Pericardium fibroblast (primary cell): ENCODE measurements around the gene UTP25. TPM values are rescaled to one million over a fixed set of nuclear protein-coding genes. Genes with fewer than 3 reads are reported as not detected.

Source experiments
- total RNA-seq: library from RNA; depleted of rRNA; stranded (reverse); fragments of >200 nt; gene quantifications from 2 replicates; pipeline ENCODE4 v1.2.3, GENCODE V29; 2015

UTP25 gene, protein sequence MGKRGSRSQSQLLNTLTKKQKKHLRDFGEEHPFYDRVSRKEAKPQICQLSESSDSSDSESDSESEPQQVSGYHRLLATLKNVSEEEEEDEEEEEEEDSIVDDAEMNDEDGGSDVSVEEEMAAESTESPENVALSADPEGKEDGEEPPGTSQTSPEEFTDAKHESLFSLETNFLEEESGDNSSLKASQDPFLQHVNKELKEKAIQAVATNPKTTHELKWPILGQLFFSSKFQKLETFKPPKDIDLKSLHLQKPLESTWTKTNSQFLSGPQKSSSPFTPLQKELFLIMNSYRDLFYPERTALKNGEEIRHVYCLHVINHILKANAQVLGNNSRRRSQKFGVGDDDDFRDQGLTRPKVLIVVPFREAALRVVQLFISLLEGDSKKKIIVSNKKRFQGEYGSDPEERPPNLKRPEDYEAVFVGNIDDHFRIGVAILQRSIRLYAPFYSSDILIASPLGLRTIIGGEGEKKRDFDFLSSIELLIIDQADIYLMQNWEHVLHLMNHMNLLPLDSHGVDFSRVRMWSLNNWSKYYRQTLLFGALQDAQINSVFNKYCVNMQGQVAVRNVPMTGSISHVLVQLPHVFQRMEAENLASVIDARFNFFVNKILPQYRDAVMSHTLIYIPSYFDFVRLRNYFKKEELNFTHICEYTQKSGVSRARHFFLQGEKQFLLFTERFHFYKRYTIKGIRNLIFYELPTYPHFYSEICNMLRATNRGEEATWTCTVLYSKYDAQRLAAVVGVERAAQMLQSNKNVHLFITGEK
- 3.0 and 4.4 TPM in 2 replicates for total RNA-seq

DNA sequence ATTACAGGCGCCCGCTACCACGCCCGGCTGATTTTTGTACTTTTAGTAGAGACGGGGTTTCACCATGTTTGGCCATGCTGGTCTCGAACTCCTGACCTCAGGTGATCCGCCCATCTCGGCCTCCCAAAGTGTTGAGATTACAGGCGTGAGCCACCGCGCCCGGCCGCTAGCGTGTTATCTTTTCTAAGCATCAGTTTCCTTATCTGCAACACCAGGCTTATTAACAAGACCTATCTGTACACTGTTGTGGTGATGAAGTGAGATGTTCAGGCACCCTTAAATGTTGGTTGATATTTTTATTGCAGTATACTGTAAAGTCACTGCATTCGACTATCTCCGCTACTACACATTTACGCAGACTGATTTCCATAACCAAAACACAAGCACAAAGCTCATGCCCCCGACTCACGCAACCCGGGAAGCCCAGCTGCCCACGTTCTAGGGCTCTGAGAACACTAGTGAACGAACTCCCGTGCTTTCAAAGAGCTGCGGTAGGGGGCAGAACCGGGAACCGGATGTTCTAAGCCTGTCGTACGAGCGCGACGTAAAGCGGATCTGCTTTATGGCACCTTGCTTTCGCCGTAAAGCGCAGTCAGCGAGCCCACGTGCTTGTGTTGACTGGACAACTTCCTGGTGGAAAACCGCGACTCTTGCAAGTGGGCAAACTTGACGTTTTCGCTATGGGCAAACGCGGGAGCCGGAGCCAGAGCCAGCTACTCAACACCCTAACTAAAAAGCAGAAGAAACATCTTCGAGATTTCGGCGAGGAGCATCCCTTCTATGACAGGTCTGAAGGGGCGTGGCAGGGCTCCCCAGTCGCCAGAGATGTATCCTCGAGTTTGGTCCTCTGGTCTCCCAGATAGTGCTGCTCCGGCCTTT, at the start of gene UTP25:
UTP25 (plus strand) TSS at position 589 of the 879 bp plus-strand sequence; CDS start at position 681, 92 bp downstream.

DNA sequence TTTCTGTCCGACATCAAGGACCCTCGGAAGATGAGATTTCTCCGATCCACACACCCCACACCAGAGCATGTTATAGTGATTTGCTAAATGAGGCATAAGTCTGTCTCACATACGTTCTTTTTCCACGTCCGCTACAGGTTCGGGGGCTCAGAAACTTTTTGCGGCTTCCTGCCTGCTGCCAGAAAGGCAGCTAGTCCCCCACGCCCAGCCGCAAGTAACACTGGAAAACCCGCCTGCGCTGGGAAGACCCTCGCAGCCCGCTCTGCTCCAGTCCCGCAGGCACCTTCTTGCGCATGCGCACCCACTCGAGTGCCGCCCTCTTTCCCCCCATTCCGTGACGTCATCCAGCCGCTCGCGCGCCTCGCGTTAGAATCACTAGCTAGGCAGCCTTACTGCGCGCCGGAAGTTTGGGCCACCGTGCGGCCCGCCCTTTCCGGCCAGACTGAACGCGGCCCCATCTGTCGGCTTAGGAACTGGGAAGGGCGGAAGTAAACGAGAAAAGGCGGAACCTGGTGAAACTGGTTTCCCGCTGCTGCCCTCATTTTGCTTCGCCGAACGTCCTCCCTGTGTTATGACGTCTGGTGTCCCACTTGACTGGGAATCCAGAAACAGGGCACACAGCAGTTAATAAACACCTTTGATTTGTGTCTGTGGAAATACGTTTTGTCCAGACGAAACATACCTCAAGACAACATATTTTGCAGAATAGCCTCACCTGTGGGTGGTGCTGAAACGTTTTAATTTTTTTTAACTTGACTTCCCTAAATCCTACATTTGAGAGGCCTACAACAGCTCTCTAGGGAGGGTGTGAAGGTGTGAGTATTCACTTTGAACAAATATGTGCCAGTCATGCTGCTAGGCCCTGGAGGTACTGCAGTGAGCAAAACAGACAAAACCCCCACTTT, 43.3 kb upstream of the UTP25 start, which contains the start of gene C1orf74:
C1orf74 (minus strand) TSS at position 295 of the 905 bp plus-strand sequence. CDS start 925 bp downstream, outside the sequence.

DNA sequence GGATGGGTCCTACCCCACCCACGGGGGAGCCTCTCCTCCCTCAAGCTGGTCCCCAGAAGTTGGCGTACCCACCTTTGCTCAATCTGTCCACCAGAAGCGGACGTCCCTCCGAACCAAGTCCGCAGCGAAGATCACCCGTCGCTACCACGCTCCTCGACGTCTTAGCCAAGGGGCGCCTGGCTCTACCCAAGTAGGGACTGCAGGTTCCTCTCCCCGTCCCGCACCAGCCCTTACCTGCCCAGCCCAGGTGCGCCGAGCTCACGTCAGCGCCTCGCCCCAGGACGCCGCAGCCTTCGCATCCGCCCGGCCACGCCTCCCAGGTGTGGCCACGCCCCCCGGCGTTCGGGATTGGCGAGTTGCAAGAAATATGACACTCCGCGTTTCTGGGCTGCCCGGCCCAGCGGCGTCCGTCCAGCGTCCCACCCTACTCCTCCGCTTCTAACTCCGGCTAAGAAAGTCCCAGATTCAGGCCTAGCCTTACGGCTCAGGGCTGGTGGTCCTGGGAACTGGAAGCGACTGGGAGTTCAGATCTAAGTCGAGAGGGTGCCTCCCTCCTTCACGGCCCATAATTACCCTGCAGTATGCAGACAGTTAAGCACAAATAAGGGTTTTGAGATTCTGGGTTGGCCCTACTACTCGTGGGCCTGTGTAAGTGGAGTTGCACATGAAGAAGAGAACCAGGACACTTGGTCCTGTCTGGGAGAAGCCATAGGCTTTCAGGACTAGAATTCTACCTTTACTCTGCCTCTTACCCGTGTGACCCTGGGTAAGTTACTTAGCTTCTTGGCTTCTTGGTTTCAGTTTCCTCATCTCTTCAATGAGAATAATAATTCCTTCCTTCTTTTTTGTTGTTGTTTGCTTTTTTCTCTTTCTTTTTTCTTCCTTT, 21.7 kb upstream of the UTP25 start, which contains the start of gene IRF6:
IRF6 (minus strand) TSS at position 268 of the 886 bp plus-strand sequence. CDS start 4,729 bp downstream, outside the sequence.

Other genes with a start within 250 kb of the UTP25 start
- gene CAMK1G, start 244.3 kb upstream of the UTP25 start, total RNA-seq: 0.58 TPM in 1 of 2 replicates, not detected in the other
- 0.51 and 2.6 TPM in 2 replicates for gene LAMB3, start 175.5 kb upstream of the UTP25 start, total RNA-seq
- gene G0S2, start 152.6 kb upstream of the UTP25 start, total RNA-seq: 59.2 and 105 TPM in 2 replicates
- gene HSD11B1, start 123.1 kb upstream of the UTP25 start, total RNA-seq: 31.7 and 49.4 TPM in 2 replicates
- not detected in 2 replicates for gene TRAF3IP3, start 71.9 kb upstream of the UTP25 start, total RNA-seq
- gene C1orf74, start 43.4 kb upstream of the UTP25 start, total RNA-seq: 0.60 and 1.4 TPM in 2 replicates
- gene IRF6, start 21.8 kb upstream of the UTP25 start, total RNA-seq: 0.09 and 0.35 TPM in 2 replicates
- gene SYT14, start 110.2 kb downstream of the UTP25 start, total RNA-seq: 0.26 and 0.35 TPM in 2 replicates